Activated CD4-positive, alpha-beta T cell treated with anti-CD3 and anti-CD28 coated beads for 36 hours (primary cell): ENCODE measurements around the gene WNT7A. TPM values are rescaled to one million over a fixed set of nuclear protein-coding genes. Genes with fewer than 3 reads are reported as not detected.
"Not testable (repeated sequence)": the region's sequence is repeated elsewhere in the genome, so short reads cannot be mapped to it uniquely, and the experiment has no call there.

Source experiments
- ATAC-seq: fragments of 200-7000 bp; cut with Tn5 transposase; one replicate; pipeline ENCODE4 v1.10.0; 2021; ENCODE audit warnings: mild to moderate bottlenecking, moderate library complexity
- CTCF ChIA-PET: fragments of 350-600 bp; sonication (Branson Sonifier 250); formaldehyde crosslinking; loops from one replicate; lab custom pipeline; 2021; ENCODE audit warnings: antibody characterized with exemption; lab: Charles Lee
- POLR2A ChIA-PET: fragments of 350-600 bp; sonication (Branson Sonifier 250); formaldehyde crosslinking; loops from one replicate; lab custom pipeline; 2021; ENCODE audit warnings: antibody characterized with exemption, inconsistent platforms; lab: Charles Lee
- DNase-seq: peaks from one replicate; pipeline ENCODE4 v3.0.0-alpha.2; 2020
- H3K27ac Mint-ChIP-seq: one replicate; pipeline ENCODE4 v1.8.0; 2021; ENCODE audit warnings: mixed read lengths
- H3K27me3 Mint-ChIP-seq: one replicate; pipeline ENCODE4 v1.8.0; 2021; ENCODE audit warnings: mixed read lengths
- H3K36me3 Mint-ChIP-seq: one replicate; pipeline ENCODE4 v1.8.0; 2021; ENCODE audit warnings: low read depth, mixed read lengths
- H3K4me1 Mint-ChIP-seq: one replicate; pipeline ENCODE4 v1.8.0; 2021; ENCODE audit warnings: mixed read lengths
- H3K4me3 Mint-ChIP-seq: one replicate; pipeline ENCODE4 v1.8.0; 2021; ENCODE audit warnings: mild to moderate bottlenecking, moderate library complexity, mixed read lengths
- H3K9me3 Mint-ChIP-seq: one replicate; pipeline ENCODE4 v1.8.0; 2021; ENCODE audit warnings: low read depth, mixed read lengths
- intact Hi-C, 2 experiments: fragments of 100-400 bp; cut with DNase I in 1 of 2; cut with micrococcal nuclease in 1 of 2; formaldehyde crosslinking; loops; one replicate each; pipeline versions ENCODE4 v1.14.2 to v1.15.1; 2022 to 2024; cut with DNase I, micrococcal nuclease
- total RNA-seq, 2 experiments: library from RNA; stranded (reverse); gene quantifications; one replicate each; pipeline ENCODE4 v1.2.3, GENCODE V29; 2021

WNT7A gene
- total RNA-seq, result under 1 TPM; 0.11 to 0.39 TPM

DNA sequence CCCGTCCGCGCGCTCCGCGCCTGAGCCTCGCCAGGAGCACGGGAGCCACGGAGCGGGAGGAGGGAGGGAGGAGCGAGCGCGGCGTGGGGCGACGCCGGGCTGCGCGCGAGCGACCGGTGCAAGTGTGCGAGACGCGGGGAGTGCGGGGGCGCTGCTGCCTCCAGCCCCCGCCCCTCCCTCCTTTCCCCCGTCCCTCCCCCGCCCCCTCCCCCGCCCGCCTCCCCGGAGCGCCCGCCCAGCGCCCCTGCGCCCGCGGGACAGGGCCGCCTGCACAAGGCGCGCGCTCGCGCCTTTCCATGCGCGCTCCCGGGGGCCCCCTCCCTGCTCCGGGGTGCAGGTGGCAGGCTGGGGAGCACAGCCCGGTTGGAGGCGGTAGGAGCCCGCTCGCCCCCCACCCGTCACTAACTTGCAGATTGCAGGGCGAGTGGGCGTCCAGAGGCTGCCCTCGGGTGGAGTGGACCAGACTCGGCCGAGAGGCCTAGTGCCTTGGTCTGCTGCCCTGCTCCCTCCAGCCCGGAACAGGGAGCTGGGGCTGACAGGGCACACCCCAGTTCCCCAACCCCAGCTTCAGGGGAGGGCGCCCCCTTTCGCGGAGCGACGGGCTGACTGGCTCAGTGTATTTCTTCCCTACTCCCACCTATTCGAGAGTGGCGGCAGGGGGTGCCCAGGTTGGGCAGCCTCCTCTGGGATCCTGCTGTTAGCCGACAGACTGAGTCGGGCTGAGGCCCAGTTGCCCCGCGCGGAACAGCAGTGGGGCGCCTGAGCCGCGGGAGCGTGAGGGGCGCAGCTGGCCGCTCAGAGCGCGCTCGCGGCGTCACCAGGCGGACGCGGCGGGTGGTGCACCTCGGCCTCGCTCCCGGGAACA is at the start of gene WNT7A:
TSS of gene WNT7A (minus strand) at position 126 of the 865 bp plus-strand sequence. CDS start 255 bp downstream, outside the sequence.
- peaks cover 5% of the 10 kb centered on the region for H3K4me1 Mint-ChIP-seq
- ChIA-PET POLR2A (no interaction called here), CTCF (interaction anchor here (0.5 to 4.8 kb wide), 24 partner anchors 9 to 518 kb away, joined by 3 to 103 read pairs (median 4); no protein-coding TSS in a partner anchor)

DNA sequence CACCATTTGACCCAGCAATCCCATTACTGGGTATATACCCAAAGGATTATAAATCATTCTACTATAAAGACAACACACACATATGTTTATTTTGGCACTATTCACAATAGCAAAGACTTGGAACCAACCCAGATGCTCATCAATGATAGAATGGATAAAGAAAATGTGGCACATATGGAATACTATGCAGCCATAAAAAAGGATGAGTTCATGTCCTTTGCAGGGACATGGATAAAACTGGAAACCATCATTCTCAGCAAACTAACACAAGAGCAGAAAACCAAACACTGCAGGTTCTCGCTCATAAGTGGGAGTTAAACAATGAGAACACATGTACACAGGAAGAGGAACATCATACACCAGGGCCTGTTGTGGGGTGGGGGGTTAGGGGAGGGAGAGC is 48.9 kb upstream of the WNT7A start:
- H3K36me3 Mint-ChIP-seq, ATAC-seq, CTCF ChIA-PET, intact Hi-C loops, DNase-seq, H3K4me1 Mint-ChIP-seq, H3K4me3 Mint-ChIP-seq, H3K27ac Mint-ChIP-seq, POLR2A ChIA-PET: not testable (repeated sequence)
- Mint-ChIP-seq H3K27me3 (peaks cover 17% of the 10 kb centered on the region), H3K9me3 (peaks cover 17% of the 10 kb centered on the region)

More for the DNA sequence above, at the start of gene WNT7A:
- Mint-ChIP-seq H3K9me3 (no peaks in the 10 kb centered on the region), H3K36me3 (no peaks in the 10 kb centered on the region), H3K4me3 (peak within 1 kb of the TSS; percentile 65), H3K27me3 (peaks cover 11% of the 10 kb centered on the region), H3K27ac (no peak within 1 kb of the TSS)
- intact Hi-C loops, result loop anchor here (1.0 to 5.0 kb wide), 4 partner anchors 14 to 398 kb away; partner anchors contain the start of gene HDAC11 (in 1 of the 2)
- DNase-seq (peak; percentile 80), ATAC-seq (peak; percentile 77)

DNA sequence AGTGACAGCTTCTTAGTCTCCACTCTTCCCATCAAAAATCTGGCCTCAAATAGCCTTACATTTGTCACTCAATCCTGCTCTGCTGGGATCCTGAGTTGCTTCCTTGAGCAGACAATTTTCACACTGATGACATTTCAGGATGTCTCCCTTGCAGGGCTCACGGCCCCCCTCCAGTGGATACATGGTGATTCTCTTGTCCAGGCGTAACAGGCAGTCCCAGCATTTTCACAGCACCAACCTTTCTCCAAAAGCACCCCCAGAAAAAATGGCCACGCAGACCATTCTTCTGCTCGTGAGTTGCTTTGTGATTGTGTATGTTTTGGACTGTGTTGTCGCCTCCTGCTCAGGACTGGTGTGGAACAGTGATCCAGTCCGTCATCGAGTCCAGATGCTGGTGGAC is 47.4 kb upstream of the WNT7A start:
- H3K27me3 Mint-ChIP-seq, result peaks cover 10% of the 10 kb centered on the region
- H3K9me3 Mint-ChIP-seq, result peaks cover 19% of the 10 kb centered on the region
- no peaks in the 10 kb centered on the region for H3K4me1 Mint-ChIP-seq
- DNase-seq (no peak), ATAC-seq (no peak)
- H3K27ac Mint-ChIP-seq, result no peak overlapping the region
- ChIA-PET POLR2A (no interaction called here), CTCF (interaction anchor here (0.6 kb wide), 1 partner anchor 613 kb away, joined by 4 read pairs; the partner anchor contains the start of gene GRIP2)
- no peak overlapping the region for H3K4me3 Mint-ChIP-seq
- H3K36me3 Mint-ChIP-seq, result peaks cover 4% of the 10 kb centered on the region
- intact Hi-C loops, result no loop called here

DNA sequence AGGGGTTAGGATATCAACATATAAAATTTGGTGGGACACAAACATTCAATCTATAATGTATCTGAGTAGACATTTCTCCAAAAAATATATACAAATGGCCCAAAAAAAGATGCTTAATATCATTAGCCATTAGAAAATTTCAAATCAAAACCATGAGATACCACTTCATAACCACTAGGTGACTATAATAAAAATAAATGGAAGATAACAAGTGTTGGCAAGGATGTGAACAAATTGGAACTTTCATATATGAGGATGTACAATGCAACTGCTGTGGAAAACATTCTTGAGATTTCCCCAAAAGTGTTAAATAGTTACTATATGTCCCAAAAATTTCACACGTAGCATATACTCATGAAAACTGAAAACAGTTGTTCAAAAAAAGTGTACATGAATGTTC is 36.5 kb upstream of the WNT7A start:
- POLR2A ChIA-PET, result no interaction called here
- H3K36me3 Mint-ChIP-seq, result peaks cover 12% of the 10 kb centered on the region
- H3K4me1 Mint-ChIP-seq, result no peaks in the 10 kb centered on the region
- peaks cover 44% of the 10 kb centered on the region for H3K9me3 Mint-ChIP-seq
- peaks cover 4% of the 10 kb centered on the region for H3K27me3 Mint-ChIP-seq
- no peak for ATAC-seq
- intact Hi-C loops, result no loop called here
- H3K27ac Mint-ChIP-seq, result no peak overlapping the region
- CTCF ChIA-PET, result interaction anchor here (0.9 kb wide), 1 partner anchor 20 kb away, joined by 3 read pairs; no protein-coding TSS in a partner anchor
- no peak for DNase-seq
- no peak overlapping the region for H3K4me3 Mint-ChIP-seq

DNA sequence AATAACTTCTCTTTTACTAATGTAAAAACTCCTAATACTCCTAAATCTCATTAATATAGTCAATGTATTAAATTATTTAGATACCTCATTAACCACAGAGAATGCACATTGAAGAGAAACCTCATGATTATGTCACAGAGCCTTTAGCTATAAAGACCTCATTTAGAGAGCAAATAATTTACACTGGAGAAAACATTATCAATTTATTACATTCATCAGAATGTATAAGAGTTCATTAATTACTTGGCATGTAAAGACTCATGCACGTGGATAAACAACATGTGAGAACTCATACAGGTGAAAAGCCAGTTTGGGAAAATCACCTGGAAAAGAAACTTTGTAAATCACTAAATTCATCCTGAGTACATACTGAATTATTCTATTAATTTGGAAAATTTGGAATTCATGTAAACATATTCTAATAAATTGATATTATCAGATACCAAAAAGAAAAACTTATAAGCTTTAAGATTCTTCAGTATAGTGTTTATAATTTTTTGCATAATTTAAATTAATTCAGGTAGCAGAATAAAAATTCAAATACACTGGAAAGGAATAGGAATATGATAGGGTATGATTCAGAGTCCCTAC is 22.9 kb upstream of the WNT7A start:
- peaks cover 34% of the 10 kb centered on the region for H3K36me3 Mint-ChIP-seq
- peaks cover 2% of the 10 kb centered on the region for H3K27me3 Mint-ChIP-seq
- ATAC-seq (no peak), DNase-seq (no peak)
- H3K27ac Mint-ChIP-seq, result no peak overlapping the region
- POLR2A ChIA-PET, result no interaction called here
- intact Hi-C loops, result no loop called here
- CTCF ChIA-PET, result interaction anchor here (1.0 to 1.1 kb wide), 2 partner anchors 17 to 294 kb away, joined by 3 read pairs; no protein-coding TSS in a partner anchor
- peaks cover 51% of the 10 kb centered on the region for H3K9me3 Mint-ChIP-seq
- H3K4me3 Mint-ChIP-seq, result no peak overlapping the region
- H3K4me1 Mint-ChIP-seq, result no peaks in the 10 kb centered on the region

DNA sequence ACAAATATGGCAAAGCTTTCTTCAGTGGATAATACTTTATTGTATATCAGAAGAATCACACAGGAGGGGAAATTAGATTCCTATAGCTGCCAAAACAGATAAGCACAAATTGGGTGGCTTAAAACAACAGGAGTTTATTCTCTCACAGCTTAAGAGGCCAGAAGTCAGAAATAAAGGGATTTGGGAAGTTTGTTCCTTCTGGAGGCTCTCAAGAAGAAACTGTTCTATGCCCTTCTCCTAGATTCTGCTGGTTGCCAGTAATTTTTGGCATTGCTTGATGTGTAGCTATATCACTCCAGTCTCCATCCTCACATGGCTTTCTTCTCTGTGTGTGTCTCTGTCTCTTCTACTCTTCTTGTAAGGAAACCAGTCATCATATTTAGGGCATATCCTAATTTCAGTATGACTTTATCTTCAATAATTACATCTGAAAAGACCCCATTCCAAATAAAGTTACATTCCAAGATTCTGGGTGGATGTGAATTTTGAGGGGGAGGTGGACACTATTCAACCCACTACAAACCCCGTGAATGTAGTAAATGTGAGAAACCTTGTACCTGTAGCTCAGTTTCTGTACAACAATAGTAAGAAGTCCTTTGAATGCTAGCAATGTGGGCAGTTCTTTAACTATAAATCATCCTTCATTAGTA is 22.2 kb upstream of the WNT7A start:
- Mint-ChIP-seq H3K4me1 (no peaks in the 10 kb centered on the region), H3K4me3 (no peak overlapping the region), H3K9me3 (peaks cover 46% of the 10 kb centered on the region), H3K36me3 (peaks cover 32% of the 10 kb centered on the region), H3K27ac (no peak overlapping the region), H3K27me3 (no peaks in the 10 kb centered on the region)
- intact Hi-C loops, result no loop called here
- POLR2A ChIA-PET, result no interaction called here
- DNase-seq, result no peak
- no peak for ATAC-seq
- CTCF ChIA-PET, result interaction anchor here (1.0 to 1.1 kb wide), 3 partner anchors 17 to 295 kb away, joined by 3 to 4 read pairs (median 3); no protein-coding TSS in a partner anchor

DNA sequence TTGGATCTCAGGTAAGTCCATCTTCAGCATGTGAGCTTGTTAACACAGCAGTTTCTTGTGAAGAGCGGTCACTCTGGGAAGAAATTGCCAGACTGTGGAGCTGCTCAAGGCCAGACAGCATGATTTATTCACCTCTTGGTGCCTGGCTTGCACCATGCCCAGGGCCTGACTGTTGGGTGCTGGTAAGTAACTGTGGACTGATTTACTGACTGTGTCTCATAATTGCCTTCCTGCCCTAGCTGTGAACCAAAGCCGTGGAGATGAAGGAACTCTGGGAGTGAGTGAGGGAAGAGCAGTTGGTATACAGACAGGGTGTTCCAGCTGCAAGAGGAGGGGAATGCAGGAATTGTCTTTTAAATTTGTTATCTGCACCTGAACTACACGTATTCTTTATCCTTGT is 18.5 kb upstream of the WNT7A start:
- peaks cover 23% of the 10 kb centered on the region for H3K36me3 Mint-ChIP-seq
- ChIA-PET CTCF (interaction anchor here (0.9 to 2.8 kb wide), 3 partner anchors 10 to 241 kb away, joined by 3 to 13 read pairs (median 3); no protein-coding TSS in a partner anchor), POLR2A (no interaction called here)
- intact Hi-C loops, result loop anchor here in 1 of 2 experiments (10.0 kb wide), 1 partner anchor 366 kb away; no protein-coding TSS in a partner anchor
- H3K4me1 Mint-ChIP-seq, result peaks cover 6% of the 10 kb centered on the region
- DNase-seq (no peak), ATAC-seq (no peak)
- no peak overlapping the region for H3K27ac Mint-ChIP-seq
- no peak overlapping the region for H3K4me3 Mint-ChIP-seq
- peaks cover 22% of the 10 kb centered on the region for H3K9me3 Mint-ChIP-seq
- no peaks in the 10 kb centered on the region for H3K27me3 Mint-ChIP-seq

DNA sequence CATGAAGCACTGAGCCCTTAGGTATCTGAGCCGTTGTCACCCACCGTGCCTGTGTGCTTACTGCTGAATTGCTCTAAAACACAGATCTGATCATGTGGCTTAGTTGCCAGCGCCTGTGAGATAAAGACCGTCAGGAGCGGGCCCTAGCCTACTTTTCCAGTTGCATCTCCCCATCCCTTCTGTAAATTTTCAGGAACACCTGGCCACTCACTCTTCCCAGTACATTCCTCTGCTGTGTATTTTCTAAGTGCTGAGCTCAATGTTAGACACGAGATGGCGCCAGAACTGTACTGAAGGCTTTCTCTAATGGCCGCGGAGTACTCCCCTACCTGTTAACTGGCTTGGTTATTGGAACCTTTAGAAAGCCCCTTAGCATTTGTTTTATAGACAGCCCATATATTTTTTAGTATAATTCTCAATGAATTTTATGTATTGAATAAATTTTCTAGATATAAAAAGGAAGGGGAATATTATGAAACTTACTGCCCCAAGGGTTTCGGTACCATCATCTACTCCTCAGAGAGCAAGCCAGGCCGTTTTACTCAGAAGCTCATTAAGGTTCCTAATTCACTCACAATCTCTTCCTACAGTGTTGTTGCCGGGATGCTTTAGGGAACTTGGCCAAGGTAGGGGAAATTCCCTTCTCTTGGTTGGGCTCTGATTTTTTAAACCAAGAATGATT is 16.7 kb upstream of the WNT7A start:
- H3K36me3 Mint-ChIP-seq, result peaks cover 17% of the 10 kb centered on the region
- peak overlapping the region; percentile 83 for H3K4me3 Mint-ChIP-seq
- DNase-seq, result peak; percentile 74
- no peak overlapping the region for H3K27ac Mint-ChIP-seq
- H3K27me3 Mint-ChIP-seq, result no peaks in the 10 kb centered on the region
- ChIA-PET CTCF (interaction anchor here (0.6 to 2.8 kb wide), 31 partner anchors 8 to 365 kb away, joined by 3 to 13 read pairs (median 4); partner anchors contain the start of genes CHCHD4, LSM3, TMEM43 and WNT7A), POLR2A (interaction anchor here (0.7 kb wide), 1 partner anchor 227 kb away, joined by 3 read pairs; no protein-coding TSS in a partner anchor)
- intact Hi-C loops, result loop anchor here (1.0 to 10.0 kb wide), 6 partner anchors 218 to 1025 kb away; partner anchors contain the start of gene TMEM43 (in 1 of the 2)
- peak; percentile 27 for ATAC-seq
- peaks cover 8% of the 10 kb centered on the region for H3K4me1 Mint-ChIP-seq
- peaks cover 18% of the 10 kb centered on the region for H3K9me3 Mint-ChIP-seq

DNA sequence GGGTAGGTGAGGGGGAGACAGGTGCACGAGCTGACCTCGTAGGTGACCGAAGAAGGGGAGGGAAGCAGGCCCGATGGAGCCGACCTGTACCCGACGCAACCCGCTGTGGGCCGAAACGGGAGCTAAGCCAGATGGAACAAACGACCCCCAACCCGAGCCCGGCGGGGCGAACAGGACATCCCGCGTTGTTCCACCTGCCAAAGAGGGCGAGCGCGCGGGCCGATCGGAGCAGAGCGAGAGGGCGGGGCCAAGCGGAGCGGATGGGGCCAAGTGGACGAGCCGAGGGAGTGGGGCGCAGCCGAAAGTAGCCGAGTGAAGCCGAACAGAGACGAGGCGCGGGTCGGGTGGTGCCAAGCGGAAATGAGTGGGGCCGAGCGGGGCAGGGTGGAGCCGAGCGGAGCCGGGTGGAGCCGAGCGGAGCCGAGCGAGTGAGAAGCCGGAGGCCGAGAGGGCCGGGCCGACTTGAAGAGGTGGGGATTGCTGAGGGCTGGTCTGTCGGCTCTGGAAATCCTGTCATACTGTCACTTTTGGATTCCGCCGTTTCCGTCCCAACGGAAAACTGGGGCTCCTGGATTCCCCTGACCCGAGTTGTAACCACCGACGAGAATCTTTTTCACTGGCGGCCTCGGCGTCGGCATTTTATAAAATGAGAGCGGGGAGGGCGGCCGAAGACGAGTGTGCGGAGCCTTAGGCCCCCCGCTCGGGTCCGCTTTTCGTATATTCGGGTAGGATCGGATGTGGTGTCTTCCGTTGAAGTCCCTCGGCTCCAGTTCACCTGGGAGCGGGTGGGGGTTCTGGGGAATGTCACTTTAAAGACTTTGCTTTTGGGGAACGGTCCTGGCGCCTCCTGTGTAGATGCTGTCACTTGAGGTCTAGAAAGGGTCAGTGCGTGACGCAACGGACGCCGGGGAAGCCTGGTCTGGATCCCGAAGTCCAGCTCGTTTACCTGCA is 15.6 kb upstream of the WNT7A start:
- peaks cover 19% of the 10 kb centered on the region for H3K4me1 Mint-ChIP-seq
- H3K36me3 Mint-ChIP-seq, result peaks cover 9% of the 10 kb centered on the region
- DNase-seq, result peak; percentile 99
- no peaks in the 10 kb centered on the region for H3K27me3 Mint-ChIP-seq
- ChIA-PET CTCF (interaction anchor here (0.5 to 2.8 kb wide), 23 partner anchors 7 to 396 kb away, joined by 3 to 13 read pairs (median 4); partner anchors contain the start of genes CHCHD4, LSM3, TMEM43 and WNT7A), POLR2A (no interaction called here)
- peak overlapping the region; percentile 82 for H3K27ac Mint-ChIP-seq
- H3K9me3 Mint-ChIP-seq, result peaks cover 12% of the 10 kb centered on the region
- peak; percentile 100 for ATAC-seq
- peak overlapping the region; percentile 83 for H3K4me3 Mint-ChIP-seq
- intact Hi-C loops, result loop anchor here (1.0 to 10.0 kb wide), 9 partner anchors 219 to 1026 kb away; partner anchors contain the start of genes LSM3 (in 2 of the 2), TMEM43 (in 2 of the 2), XPC (in 2 of the 2) and SLC6A6 (in 1 of the 2)
